ENCODE measurements around the gene ANO4.

Gene ANO4

DNA sequence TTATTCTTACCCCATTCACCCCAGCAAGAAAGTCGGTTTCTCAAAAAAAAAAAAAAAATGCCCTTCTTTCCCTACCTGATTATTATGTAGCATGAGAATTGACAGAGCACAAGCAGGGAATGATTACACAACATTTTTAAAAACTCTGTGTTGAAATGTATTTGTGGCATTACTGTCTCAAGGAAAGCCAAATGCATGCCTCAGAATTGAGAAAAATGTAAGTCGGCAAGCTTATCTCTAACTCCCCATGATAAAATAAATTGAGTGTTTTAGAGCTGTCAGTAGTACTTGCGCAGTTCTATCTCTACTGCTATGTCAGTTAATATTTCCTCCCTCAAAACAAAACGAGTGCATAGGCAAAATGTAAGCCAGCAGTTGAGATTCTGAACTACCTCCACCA lies 25.7 kb downstream of the ANO4 start:
- DNase-seq, result no peak

DNA sequence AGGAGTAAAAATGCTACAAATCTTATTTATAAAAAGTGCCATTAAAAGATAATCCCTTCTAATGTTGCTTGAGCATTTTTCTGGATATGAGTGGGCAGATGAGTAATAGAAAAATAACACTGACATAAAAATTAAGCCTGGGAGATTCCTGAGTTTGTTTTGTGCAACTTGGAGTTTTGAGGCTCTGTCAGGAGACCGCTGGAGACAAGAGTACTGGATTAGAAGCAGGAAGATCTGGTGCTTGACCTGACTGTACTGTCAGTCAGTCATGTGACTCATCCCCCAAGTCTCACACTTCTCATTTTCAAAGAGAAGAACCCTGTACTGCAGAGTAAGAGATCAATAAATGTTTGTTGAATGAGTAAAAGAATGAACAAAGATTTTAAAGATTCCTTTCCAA lies 29.4 kb downstream of the ANO4 start:
- no peak for DNase-seq

DNA sequence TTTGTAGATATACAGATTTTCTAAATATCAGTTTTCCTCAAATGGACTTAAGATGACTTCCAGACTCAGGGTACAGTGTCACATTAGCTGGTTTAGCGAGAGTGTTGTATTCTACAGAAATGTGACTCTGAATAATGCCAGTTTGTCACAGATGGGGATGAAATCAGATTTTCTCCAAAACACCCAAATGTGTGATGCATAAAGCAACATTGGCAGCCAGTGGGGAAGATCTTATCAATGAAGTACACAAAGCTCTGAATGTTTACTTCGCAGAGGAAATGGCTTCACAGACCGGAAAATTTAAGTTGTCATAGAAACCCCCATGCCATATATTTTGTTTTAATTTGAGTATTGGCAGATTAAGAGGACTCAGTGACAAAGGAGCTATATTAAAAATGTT lies 29.9 kb downstream of the ANO4 start:
- DNase-seq, result no peak

DNA sequence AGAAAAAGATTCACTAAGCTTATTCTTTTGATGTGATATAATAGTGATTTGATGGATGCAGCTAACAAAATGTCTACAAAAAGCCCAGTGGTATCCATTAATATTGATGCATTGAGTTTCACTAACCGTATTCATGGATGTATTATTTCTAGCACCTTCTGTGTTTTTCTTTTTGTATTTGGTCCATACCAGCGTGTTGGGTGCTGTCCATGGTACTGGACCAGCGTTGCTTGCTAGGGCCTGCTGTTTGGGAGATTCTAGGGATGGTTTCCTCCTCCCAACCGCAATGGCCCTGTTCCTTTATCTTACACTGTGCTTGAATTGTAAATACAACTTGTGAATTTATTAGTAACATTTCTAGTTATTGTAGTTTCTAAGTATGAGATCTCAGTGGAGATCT lies 31.7 kb downstream of the ANO4 start:
- no peak for DNase-seq

DNA sequence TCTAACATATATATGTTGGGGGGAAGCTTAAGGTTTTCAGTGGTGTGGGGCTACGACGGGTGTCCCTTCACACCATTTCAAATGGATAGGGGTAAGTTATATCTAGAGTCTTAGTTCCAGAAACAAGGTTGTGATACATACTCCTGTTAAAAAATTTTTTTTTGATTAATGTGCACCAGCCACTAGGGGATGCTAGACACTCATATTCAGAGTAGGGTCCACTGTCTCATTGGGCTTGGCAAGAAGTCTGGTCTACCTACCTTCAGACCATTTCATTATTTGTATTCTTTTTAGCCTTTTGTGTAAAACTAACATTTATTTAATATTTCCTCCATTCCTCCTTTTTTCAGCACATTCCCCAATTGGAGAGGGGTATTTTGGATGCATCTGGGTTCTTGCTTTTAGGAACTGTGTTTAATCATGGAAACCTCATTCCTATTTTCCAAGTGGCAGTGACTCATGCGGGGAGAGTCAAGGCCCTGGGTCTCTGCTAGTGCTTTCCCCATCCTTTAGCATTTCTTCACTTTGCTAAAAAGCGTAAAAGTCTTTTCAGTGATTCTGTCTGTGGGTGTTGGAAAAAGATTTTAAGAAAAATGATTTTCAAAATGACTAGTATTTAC lies 33.4 kb downstream of the ANO4 start:
- DNase-seq, result no peak

DNA sequence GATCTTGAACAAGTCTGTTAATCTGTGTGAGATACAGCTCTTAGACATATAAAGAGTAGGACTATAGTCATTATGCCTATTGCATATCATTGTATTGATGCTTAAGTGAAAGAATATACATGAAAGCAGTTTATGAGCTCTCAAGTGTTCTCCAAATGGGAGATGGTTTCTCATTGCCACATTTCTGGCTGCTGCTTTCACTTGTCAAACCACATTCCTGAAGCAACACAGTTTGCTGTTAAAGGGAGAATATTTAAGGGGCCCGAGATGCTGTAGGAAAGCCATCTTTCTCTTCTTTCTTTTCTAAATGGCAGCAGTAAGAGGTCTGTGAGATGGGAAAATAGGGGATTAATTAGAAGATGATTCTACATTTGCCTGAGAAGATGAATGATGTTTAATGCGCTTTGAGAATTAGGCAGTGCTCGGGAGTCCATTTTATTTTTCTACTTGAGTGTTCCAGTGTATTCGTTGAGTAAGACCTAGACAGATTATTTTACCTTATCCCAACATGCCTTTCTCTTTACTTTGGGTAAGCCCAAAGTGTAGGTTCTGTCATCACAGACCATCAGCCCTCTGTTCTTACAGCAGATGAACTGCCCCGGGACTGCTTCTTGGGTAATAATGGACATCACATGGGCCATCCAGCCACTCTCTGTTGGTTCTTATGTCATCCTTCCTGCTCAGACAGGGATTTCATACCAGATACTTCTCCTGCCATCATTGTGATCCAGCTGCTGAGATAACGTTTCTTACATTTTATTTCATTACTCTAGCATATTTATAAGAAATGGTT lies 35.6 kb downstream of the ANO4 start:
- no peak for DNase-seq

DNA sequence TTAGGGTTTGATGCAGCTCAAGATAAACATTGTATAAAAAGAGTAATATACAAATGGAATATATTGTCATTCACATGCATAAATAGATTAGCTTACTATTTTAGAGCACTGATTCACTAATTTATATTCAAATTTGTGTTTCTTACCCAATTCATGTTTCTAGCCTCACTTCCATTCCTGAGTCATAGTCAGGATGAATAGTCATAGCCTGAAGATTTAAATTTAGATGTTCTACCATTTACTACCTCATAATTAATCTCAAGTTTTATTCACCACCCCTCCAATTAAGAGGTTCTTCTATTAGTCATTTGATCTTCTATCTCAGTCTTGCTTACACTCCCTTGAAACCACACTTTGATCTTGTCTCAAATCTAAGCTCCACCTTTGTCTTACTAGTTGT lies 38.7 kb downstream of the ANO4 start:
- DNase-seq, result no peak

DNA sequence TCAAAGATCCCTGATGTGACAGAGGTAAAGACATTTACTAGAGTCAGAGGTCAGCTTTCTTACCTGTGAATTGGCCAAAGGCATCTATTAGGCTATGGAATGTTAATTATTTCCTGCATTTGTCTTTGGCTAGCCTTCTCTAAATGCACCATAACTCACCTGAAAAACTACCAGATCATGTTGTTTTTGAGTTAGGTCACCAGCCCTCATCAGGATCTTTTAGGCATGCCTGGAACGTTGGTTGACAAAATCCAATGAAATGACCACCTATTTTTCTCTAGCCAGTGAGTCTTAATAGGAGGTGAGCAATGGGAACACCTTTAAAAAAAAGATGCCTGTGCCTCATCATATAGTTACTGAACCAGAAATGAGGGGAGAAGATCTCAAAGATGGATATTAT lies 46.2 kb downstream of the ANO4 start:
- no peak for DNase-seq

DNA sequence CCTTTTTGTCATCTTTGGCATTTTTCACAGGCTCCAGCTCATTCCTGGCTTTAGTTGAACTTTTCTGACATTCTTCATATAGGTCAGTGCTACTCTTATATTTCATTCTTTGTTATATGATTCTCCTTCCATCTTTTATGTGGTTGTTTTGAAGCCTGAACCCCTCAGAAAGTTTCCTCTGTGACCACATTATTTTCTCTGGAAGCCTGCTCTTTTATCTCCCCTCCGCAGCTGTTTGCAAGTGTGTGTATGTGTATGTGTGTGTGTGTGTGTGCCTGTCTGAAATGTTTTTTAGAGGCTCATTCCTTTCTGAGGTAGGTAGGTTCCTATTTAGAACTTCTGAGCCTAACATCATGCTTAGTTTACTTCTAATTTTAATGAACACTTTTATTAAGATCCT lies 47.6 kb downstream of the ANO4 start:
- DNase-seq, result no peak

DNA sequence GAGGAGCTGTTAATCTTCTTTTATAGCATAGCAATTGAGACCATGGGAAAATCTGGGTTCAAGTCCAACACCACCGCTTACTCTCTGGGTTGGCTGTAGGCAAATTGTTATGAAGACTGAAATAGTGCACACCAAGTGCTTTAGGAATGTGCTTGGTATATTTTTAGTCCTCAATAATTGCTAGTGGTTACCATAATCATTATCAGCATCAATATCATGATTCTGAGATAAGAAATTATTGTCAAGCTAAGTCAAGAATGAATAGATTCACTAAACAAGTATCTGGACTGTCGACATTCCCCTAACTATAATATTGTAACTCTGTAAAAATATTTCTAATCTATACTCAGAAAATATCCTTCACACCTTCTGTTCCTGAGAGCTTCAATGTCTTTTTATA lies 48.5 kb downstream of the ANO4 start:
- DNase-seq, result no peak

DNA sequence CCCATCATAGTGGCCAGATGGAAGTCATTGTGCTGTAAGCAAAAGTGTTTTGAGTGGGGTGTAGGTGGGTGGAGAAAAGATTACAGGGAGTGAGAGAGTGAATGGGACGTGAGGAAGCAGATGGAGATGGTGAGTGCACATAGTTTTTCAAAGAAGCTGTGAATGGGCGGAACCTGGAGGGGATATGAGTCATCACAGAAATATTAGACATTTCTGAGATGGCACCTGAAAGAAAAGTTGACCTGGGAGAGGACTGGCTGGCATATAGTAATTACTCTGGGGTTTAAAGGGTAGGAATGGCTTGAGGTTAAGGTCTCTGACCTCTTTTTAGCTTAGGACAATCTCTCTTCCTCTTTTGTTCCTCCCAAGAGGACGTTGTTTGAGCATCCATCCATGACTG lies 50.5 kb downstream of the ANO4 start:
- DNase-seq, result no peak

DNA sequence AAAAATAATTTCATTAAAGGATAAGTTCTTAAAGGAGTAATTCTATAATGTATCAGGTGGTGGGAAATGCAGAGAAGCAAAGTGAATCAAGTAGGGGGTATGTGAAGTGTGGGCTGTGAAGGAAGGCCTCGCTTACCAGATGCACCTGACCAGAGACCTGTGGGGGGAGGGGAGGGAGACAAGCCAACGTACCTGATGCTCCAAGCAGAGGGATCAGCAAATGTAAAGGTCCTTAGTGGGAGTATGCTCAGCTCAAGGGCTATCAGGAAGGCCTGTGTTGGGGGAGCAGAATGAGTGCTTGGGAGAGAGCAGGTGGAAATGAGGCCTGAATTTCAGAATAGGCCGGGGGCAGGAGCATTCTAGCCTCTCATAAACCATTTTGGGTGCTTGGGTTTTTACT lies 57.1 kb downstream of the ANO4 start:
- no peak for DNase-seq

DNA sequence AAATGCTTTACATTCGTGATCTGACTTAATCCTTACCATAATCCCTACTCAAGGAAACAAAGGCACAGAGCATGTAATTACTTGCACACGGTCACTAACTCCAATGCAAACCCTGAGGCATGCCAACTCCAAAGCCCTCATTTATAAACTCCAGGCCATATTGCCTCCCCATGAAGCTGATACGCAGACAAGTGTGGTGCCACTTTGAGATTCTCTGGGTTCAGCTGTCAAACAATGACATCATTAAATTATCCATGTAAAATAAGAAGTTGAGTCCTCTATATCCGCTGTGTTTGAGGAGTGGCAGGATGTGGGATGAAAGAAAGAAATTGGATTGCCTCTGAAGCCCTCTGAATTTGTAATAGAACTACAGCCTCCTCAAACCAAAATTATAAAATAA lies 62.8 kb downstream of the ANO4 start:
- no peak for DNase-seq

DNA sequence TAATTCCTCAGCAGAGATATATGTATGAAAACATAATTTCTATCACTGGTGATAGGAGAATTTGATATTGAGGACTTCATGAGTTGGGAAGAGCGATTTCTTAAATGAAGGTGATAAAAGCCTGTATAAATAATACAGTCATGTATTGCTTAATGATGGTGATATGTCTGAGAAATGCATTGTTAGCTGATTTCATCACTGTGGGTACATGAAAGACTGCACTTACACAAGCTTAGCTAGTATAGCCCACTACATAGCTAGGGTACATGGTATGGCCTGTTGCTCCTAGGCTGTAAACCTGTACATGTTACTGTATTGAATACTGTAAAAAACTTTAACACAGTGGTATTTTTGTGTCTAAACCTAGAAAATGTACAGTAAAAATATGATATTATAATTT lies 63.4 kb downstream of the ANO4 start:
- no peak for DNase-seq

DNA sequence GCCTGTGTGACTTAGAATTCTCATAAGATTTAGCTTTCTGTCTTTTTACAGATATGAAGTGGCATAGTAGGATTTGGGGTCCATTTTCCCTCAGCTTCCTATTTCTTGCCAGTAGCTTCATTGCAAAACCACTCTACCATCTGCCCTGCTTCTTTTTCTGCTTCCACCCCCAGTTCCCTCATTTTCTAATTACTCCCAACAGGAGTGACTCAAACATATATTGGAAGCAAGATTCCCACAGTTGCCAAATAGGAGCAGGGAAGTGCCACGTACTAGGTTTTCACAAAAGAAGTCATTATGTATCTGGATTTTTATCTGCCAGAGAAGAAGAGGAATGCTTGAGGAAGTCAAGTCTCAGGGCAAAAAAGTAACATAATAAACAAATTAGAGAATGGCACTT lies 64.1 kb downstream of the ANO4 start:
- DNase-seq, result no peak

DNA sequence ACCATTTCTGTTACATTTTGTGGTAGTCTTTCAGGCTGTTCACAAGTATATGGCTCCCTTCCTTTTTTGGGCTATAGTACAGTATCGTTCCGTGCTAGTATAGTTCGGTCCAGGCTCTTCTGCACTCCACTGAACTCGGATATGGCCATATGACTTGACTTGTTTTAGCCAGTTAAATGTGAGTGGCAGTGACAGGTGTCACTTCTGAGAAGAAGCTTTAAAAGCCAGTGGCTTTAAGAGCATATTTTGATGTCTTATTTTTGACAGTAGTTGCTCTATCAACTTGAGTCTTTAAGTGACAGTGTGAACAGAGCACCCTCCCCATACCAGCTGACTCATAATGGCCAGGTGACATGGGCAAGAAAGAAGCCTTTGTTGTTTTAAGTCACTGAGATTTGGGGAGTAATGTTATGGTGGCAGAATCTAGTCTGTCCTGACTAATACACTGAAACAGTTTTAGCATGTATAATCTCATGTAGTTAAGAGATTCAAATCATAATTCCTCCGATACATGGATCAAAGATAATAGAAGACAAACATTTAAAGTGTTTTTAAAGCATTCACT lies 64.6 kb downstream of the ANO4 start:
- DNase-seq, result no peak

DNA sequence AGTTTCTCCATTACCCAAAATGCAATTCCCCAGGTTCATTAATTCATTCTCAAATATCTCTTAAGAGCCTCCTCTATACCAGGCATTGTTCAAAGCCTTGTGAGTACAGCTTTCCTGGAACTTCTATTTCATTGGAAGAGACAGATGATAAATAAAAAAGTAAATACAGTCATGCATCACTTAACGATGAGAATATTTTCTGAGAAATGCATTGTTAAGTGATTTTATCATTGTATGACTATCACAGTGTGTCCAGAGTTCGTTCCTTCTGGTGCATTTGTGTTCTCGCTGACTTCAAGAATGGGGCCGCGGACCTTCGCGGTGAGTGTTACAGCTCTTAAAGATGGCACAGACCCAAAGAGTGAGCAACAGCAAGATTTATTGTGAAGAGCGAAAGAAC lies 66.0 kb downstream of the ANO4 start:
- DNase-seq, result no peak

DNA sequence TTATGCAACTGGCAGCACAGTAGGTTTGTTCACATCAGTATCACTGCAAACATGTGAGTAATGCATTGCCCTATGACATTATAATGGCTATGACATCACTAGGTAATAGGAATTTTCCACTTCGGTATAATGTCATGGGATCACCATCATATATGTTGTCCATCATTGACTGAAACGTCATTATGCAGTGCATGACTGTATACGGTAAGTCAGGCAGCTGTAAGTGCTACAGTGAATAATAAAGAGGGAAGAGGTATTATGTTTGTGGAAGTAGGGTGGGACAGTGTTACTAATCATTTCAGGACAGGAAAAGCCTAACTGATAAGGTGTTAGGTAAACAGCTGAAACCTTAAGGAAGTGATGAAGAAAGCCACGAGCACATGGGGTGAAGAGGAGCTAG lies 68.1 kb downstream of the ANO4 start:
- no peak for DNase-seq

DNA sequence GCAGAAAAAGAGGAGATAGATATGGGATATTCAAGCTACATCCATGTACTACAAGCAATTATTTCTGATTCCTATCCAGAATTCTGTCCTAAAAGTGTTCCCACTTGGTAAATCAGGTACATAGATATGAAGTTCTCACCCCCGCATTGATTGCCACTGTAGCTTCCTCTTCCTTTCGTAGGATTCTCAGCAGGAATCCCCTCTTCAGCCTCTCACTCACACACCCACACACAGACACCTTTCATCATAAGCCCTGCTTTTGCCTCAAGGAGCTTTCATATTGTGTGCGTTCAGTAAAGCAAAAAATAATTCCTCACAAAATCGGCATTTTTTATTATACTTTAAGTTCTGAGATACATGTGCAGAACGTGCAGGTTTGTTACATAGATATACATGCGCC lies 69.8 kb downstream of the ANO4 start:
- DNase-seq, result no peak

DNA sequence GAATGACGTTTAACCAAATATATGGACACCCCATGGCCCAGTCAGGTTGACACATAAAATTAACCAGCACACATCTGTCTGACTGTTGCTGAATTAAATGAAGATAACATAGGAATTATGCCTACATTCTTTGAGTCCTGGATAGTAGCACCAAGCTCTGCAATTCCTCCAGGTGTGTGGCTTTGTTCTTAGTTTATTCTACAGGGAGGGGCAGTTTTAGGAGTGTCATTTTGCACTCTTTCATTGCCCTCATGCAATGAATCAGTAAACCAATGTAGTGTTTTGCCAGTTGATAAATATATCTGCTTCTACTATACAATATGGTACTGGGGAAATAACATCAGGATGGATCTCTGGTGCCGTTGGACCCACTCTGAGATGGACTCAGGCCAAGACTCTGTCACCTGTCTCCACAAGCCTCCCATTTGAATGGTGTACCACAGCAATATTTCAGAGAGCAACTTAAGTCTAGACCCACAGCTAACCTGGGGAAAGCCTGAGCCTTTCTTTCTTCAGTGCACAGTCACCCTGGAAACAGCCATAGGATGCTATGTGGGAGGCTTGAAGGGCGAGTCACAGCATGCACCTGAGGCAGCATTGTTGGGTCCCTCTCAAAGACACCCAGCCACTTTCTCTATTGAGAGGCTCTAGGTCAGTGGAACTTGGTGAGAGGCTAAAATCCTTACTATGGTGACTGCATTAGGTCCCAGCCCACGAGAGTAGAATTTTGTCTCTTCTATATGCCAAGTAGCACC lies 73.2 kb downstream of the ANO4 start:
- no peak for DNase-seq

DNA sequence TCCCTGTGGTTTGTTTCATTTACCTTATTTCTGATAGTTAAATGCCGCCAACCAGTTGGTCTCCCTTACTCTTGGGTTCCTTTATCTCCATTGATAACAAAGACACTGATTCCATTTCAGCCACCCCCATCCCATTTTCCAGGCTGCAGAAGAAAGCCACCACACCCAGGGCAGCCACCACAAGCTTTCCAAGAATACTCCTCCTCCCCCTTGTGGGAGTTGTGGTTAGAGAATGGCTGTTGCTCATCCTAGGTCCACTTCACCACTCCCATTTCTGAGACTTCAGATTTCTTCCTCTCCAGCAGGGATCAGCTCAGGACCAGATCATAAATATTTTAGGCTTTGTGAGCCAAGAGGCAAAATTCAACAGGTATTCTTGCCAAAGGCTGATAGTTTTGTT lies 73.9 kb downstream of the ANO4 start:
- no peak for DNase-seq

DNA sequence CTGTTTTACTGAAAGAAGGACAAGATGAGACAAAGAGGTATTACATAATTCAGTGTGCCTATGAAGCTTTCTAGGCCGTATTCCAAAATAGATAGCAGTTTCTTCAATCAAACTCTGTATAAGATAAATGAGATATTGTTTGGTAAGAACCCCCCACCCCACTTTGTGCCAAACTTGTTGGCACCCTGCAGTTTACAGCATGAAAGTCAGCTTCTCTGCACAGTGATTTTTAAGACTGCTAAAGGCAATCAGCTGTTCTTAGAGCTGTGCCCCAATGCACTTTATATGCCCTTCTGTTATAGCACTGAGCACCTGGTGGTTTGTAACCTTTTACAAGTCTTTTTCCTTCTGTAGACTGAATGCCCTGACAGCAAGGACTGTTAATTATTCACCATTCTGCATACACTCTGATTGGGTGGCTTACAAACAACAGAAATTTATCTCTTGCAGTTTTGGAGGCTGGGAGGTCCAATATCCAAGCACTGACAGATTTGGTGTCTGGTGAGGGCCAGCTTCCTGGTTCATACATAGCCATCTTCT lies 76.7 kb downstream of the ANO4 start:
- no peak for DNase-seq

DNA sequence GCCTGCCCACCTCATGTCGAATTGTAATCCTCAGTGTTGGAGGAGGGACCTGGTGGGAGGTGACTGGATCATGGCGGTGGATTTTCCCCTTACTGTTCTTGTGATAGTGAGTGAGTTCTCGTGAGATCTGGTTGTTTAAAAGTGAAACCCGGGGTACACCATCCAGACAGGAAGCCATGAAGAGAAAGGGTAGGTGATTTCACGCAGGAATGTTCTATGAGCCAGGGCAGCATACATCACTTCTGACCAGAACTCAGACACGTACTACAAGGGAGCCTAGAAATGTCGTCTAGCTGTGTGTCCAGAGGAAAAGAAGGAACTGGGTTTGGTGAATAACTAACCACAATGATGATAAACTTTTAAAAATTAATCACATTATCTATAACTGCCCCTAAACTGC lies 80.6 kb downstream of the ANO4 start:
- DNase-seq, result no peak

DNA sequence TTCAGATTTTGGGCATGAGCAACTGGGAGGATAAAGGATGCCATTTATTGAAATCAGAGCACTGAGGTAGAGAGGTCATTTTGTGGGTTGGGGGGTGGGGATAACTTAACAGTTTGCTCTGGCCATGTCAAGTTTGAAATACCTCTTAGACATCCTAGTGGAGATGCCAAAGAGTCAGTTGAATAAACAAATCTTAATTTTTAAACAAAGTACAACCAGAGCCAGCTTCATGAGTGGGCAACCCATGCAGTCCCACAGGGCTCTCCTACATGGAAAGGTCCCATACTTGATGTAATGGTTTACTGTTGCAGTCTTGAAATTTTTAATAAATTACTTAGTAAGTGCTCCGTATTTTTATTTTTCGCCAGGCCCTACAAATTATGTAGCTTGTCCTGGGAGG lies 81.2 kb downstream of the ANO4 start:
- no peak for DNase-seq

Data from activated CD8-positive, alpha-beta memory T cell treated with anti-CD3 and anti-CD28 coated beads, Interleukin-2, amount 50 U/mL, for 4 hours (primary cell).